HepG2 (cell line): Measurements from ENCODE around the gene ACBD7. TPM values are rescaled to one million over a fixed set of nuclear protein-coding genes. Genes with fewer than 3 reads are reported as not detected.

ENCODE experiments used
- CREB3 ChIP-seq: sonication (generic); formaldehyde crosslinking; IDR thresholded peaks from 2 replicates; pipeline ENCODE4 v1.5.0; 2020; ENCODE audit warnings: missing genetic modification reagents
- REST ChIP-seq, 2 experiments: IDR thresholded peaks; 2 replicates each; pipeline ENCODE4 v1.6.1; 2011 to 2012; ENCODE audit warnings: low read length in 2 of 2, borderline replicate concordance in 1 of 2, low read depth in 1 of 2, mild to moderate bottlenecking in 1 of 2, moderate library complexity in 1 of 2
- TP53 ChIP-seq: sonication (generic); formaldehyde crosslinking; conservative IDR thresholded peaks from 2 replicates; pipeline ENCODE4 v1.4.0; 2020; ENCODE audit warnings: missing genetic modification reagents
- ZNF10 ChIP-seq: sonication (generic); formaldehyde crosslinking; IDR thresholded peaks from 2 replicates; pipeline ENCODE4 v1.4.0; 2020; ENCODE audit warnings: mild to moderate bottlenecking, low read depth, missing genetic modification reagents, borderline replicate concordance
- ZNF292 ChIP-seq: sonication (generic); formaldehyde crosslinking; IDR thresholded peaks from 2 replicates; pipeline ENCODE4 v1.8.1; 2022; ENCODE audit warnings: mild to moderate bottlenecking, low read depth, missing genetic modification reagents, borderline replicate concordance
- ZNF660 ChIP-seq: sonication (generic); formaldehyde crosslinking; IDR thresholded peaks from 2 replicates; pipeline ENCODE4 v1.5.1; 2020; ENCODE audit warnings: mild to moderate bottlenecking, low read depth, missing genetic modification reagents, borderline replicate concordance
- polyA plus RNA-seq, 8 experiments: library from polyadenylated mRNA; depleted of rRNA in 3 of 8; stranded (reverse) in 7 of 8; unstranded in 1 of 8; fragments of >200 nt; fragmentation: Illumina TruSeq in 4 of 8; extraction: Trizol in 4 of 8; gene quantifications; 2 replicates each; pipeline versions ENCODE4 v1.2.1 to v1.2.3, GENCODE V29; 2011 to 2016; ENCODE audit warnings: low read depth in 4 of 8, missing spikeins in 1 of 8, mixed read lengths in 1 of 8; ENCODE audit not compliant: insufficient read depth in 1 of 8
- total RNA-seq, 5 experiments: library from RNA; depleted of rRNA; stranded (reverse); fragments of >200 nt; fragmentation: Illumina TruSeq; extraction: Trizol; gene quantifications; 2 replicates each; pipeline ENCODE4 v1.2.3, GENCODE V29; 2016; ENCODE audit warnings: low read depth in 1 of 5
- TF ChIP-seq, protein P1 (sequence below): sonication (generic); formaldehyde crosslinking; IDR thresholded peaks from 2 replicates; pipeline ENCODE4 v1.4.0; 2020; ENCODE audit warnings: mild to moderate bottlenecking, missing genetic modification reagents
- TF ChIP-seq, protein P2 (sequence below): sonication (generic); formaldehyde crosslinking; IDR thresholded peaks from 2 replicates; pipeline ENCODE4 v1.5.0; 2020; ENCODE audit warnings: mild to moderate bottlenecking, missing genetic modification reagents, borderline replicate concordance
- TF ChIP-seq, protein P3 (sequence below): sonication (generic); formaldehyde crosslinking; IDR thresholded peaks from 2 replicates; pipeline ENCODE4 v1.5.1; 2020; ENCODE audit warnings: mild to moderate bottlenecking, missing genetic modification reagents

The ACBD7 gene
- total and polyA plus RNA-seq, 2 of the 13 experiments (the other 11 are each of a cell fraction or from before 2014, with no cell fraction given) = 1.4 to 2.6 TPM

GRCh38 chr10:15088428-15089261 is at the start of gene ACBD7 (continued):
- TF ChIP-seq, protein P1, sequence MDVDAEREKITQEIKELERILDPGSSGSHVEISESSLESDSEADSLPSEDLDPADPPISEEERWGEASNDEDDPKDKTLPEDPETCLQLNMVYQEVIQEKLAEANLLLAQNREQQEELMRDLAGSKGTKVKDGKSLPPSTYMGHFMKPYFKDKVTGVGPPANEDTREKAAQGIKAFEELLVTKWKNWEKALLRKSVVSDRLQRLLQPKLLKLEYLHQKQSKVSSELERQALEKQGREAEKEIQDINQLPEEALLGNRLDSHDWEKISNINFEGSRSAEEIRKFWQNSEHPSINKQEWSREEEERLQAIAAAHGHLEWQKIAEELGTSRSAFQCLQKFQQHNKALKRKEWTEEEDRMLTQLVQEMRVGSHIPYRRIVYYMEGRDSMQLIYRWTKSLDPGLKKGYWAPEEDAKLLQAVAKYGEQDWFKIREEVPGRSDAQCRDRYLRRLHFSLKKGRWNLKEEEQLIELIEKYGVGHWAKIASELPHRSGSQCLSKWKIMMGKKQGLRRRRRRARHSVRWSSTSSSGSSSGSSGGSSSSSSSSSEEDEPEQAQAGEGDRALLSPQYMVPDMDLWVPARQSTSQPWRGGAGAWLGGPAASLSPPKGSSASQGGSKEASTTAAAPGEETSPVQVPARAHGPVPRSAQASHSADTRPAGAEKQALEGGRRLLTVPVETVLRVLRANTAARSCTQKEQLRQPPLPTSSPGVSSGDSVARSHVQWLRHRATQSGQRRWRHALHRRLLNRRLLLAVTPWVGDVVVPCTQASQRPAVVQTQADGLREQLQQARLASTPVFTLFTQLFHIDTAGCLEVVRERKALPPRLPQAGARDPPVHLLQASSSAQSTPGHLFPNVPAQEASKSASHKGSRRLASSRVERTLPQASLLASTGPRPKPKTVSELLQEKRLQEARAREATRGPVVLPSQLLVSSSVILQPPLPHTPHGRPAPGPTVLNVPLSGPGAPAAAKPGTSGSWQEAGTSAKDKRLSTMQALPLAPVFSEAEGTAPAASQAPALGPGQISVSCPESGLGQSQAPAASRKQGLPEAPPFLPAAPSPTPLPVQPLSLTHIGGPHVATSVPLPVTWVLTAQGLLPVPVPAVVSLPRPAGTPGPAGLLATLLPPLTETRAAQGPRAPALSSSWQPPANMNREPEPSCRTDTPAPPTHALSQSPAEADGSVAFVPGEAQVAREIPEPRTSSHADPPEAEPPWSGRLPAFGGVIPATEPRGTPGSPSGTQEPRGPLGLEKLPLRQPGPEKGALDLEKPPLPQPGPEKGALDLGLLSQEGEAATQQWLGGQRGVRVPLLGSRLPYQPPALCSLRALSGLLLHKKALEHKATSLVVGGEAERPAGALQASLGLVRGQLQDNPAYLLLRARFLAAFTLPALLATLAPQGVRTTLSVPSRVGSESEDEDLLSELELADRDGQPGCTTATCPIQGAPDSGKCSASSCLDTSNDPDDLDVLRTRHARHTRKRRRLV (CRISPR knock-in tag) = no peak
- TF ChIP-seq TP53 (CRISPR knock-in tag) (no peak), ZNF660 (no peak), REST (IDR thresholded peaks at IDR 0.05; ENCODE audit: borderline replicate concordance in 1 of 2, low read depth in 1 of 2, low read length in 2 of 2) (no peak), ZNF10 (CRISPR knock-in tag) (no peak), CREB3 (CRISPR knock-in tag) (no peak), ZNF292 (CRISPR knock-in tag) (no peak)
- TF ChIP-seq, protein P2, sequence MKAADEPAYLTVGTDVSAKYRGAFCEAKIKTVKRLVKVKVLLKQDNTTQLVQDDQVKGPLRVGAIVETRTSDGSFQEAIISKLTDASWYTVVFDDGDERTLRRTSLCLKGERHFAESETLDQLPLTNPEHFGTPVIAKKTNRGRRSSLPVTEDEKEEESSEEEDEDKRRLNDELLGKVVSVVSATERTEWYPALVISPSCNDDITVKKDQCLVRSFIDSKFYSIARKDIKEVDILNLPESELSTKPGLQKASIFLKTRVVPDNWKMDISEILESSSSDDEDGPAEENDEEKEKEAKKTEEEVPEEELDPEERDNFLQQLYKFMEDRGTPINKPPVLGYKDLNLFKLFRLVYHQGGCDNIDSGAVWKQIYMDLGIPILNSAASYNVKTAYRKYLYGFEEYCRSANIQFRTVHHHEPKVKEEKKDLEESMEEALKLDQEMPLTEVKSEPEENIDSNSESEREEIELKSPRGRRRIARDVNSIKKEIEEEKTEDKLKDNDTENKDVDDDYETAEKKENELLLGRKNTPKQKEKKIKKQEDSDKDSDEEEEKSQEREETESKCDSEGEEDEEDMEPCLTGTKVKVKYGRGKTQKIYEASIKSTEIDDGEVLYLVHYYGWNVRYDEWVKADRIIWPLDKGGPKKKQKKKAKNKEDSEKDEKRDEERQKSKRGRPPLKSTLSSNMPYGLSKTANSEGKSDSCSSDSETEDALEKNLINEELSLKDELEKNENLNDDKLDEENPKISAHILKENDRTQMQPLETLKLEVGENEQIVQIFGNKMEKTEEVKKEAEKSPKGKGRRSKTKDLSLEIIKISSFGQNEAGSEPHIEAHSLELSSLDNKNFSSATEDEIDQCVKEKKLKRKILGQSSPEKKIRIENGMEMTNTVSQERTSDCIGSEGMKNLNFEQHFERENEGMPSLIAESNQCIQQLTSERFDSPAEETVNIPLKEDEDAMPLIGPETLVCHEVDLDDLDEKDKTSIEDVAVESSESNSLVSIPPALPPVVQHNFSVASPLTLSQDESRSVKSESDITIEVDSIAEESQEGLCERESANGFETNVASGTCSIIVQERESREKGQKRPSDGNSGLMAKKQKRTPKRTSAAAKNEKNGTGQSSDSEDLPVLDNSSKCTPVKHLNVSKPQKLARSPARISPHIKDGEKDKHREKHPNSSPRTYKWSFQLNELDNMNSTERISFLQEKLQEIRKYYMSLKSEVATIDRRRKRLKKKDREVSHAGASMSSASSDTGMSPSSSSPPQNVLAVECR (CRISPR knock-in tag) = peak; percentile 97
- TF ChIP-seq, protein P3, sequence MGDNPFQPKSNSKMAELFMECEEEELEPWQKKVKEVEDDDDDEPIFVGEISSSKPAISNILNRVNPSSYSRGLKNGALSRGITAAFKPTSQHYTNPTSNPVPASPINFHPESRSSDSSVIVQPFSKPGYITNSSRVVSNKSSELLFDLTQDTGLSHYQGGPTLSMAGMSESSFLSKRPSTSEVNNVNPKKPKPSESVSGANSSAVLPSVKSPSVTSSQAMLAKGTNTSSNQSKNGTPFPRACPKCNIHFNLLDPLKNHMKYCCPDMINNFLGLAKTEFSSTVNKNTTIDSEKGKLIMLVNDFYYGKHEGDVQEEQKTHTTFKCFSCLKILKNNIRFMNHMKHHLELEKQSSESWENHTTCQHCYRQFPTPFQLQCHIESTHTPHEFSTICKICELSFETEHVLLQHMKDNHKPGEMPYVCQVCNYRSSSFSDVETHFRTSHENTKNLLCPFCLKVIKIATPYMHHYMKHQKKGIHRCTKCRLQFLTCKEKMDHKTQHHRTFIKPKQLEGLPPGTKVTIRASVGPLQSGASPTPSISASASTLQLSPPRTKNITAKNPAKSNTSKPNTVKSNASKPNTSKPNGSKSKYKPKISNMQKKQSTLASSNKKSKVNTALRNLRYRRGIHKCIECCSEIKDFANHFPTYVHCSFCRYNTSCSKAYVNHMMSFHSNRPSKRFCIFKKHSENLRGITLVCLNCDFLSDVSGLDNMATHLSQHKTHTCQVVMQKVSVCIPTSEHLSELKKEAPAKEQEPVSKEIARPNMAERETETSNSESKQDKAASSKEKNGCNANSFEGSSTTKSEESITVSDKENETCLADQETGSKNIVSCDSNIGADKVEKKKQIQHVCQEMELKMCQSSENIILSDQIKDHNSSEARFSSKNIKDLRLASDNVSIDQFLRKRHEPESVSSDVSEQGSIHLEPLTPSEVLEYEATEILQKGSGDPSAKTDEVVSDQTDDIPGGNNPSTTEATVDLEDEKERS (CRISPR knock-in tag) = no peak
